Frontal cortex (tissue), 4 donors: ENCODE data around the gene FLT1. TPM values are rescaled to one million over a fixed set of nuclear protein-coding genes. Genes with fewer than 3 reads are reported as not detected.

Experiments
- DNase-seq, 2 donors: peaks; one replicate each; pipeline ENCODE4 v3.0.0; 2012; ENCODE audit warnings: low spot score in 2 of 2
- FAIRE-seq: peaks from 2 replicates; lab custom pipeline; 2012; peaks lifted over from hg19 to GRCh38; lab: Jason Lieb, UNC
- total RNA-seq: library from RNA; depleted of rRNA; stranded (reverse); fragments of >200 nt; gene quantifications from one replicate; pipeline ENCODE4 v1.2.3, GENCODE V29; 2014
- donor health status: control.
- donor health status: control.
- donor health status: control.

FLT1 gene
- total RNA-seq, 1 donor from 2014 or later, result 9.8 TPM

DNA sequence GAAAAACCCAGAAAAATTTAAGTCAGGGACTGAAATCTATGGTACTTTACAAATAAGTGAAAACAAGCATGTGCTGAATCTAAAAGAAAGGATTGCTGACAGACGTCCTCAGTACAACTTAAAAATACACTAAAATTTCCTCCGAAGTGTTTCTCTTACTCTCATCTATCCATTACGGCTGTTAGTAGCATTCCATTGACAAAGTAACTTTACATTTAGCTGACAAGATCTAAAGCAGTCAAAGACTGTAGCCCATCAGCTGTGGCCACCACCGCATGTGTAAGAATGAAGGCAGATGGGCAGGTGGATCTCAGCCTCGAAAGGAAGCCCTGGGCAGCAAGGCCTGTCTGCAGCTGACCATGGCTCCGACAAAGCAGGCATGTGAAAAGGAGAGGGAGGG is 59.0 kb downstream of the FLT1 start:
- no peak for FAIRE-seq
- no peak for DNase-seq

DNA sequence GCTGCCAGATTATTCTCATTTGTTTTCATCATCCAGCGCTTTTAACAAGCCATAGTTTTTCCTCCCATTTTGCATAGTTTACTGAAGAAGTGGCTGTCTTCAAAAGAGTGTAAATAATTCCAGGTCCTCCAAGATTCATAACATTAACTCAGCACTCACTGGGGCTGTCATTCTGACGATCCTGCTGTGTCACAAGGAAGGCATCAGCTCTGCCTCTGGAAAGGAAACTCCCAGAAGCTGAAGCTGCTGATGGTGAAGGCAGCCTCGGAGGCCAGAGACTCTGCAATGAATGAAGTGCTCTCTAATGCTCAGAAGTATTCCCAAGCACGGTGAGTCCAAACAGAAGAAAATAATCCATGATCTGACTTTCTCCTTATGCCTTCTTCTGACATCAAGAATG is 60.0 kb downstream of the FLT1 start:
- DNase-seq (no peak), FAIRE-seq (no peak)

DNA sequence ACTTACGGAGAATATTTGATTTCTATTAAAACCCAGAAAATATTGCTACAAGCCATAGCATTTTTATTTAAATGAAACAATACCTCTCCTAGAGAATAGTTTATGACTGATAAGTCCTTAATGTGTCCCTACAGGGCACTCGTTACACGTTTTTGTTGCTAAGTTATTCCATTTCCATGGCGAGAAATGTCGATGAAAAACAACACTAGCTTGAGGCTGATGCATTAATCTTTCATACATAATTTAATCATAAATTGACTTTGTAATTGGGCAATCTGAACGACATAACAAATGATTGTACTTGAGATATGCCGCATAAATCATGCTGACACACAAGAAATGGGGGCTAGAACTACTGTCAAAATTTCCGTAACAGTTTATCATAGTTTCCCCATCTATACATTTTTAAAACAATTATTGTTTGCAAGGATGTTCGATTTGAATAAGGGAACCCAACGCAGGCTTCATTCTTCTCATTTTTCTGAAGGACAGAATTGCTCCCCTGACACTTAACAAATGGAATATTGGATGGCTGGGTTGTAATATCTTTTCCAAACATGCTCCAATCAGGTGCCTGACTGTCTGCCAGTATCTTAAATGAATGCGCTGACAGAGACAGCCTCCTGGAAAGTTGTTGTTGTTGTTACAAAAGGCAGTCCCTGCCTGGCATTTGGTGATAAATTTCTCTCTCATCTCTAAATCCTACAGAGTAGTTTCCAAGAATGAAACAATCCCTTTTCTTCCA is 61.9 kb downstream of the FLT1 start:
- no peak for FAIRE-seq

DNA sequence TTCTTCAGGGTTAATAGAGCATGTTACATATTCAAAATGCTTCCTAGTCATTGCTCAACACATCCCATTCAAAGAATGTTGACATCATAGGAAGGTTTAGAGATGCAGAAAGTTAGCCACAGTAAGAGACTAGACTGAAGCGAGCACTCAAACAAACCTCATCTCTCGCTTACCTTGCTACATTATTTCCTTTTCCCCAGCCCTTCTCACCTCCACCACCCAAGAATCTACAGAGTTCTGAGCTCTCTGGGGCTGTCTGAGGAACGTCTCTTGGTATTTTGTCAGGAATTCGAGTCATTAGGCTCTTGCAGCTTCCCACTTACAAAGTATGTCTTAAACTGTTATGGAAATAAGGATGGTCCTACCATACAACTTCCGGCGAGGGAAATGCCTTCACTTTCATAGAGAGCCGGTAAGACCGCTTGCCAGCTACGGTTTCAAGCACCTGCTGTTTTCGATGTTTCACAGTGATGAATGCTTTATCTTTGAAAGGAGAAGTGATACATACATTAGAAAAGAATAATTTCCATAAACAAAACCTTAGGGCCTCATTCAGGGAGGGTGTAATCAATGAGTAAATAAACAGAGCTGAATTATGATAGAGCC is 65.1 kb downstream of the FLT1 start:
- no peak for FAIRE-seq
- DNase-seq, result no peak

More for the DNA sequence above, 61.9 kb downstream of the FLT1 start:
- DNase-seq, result no peak

DNA sequence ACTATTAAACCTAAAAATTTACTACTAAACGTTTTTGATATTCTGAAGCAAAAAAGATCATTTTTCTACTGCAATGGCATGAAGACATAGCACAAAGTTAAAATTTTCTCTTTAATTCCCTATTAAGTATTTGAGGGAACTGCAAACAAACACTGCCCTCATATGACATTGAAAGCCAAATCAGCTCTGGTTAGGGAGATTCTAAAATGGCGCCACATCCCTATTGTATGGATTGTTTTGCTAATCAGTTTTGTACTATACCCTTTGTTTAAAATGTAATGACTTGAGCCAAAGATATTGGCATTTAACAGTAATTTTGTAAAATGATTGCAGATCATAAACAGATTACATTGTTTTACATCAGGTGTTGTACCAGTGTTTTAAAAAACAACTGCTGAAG is 65.8 kb downstream of the FLT1 start:
- DNase-seq, result no peak
- no peak for FAIRE-seq

DNA sequence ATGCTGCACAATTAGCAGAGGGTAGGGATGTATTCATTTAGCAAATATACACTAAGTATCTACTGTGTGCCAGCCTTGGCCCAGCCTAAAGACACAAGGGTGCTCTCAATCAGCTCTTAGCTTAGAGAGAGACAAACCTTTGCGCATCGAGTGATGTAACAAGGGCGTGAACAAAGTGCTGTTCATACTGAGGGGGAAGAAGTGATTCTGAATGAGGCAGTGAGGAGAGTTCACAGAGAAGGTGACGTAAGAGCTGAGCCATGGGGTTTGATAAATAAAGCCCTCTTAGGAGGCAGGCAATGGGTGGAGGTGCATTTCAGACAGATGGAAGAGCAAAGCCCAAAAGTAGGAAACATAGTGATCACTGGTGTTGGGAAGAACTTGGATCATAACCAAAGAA is 68.5 kb downstream of the FLT1 start:
- DNase-seq, result no peak
- no peak for FAIRE-seq

DNA sequence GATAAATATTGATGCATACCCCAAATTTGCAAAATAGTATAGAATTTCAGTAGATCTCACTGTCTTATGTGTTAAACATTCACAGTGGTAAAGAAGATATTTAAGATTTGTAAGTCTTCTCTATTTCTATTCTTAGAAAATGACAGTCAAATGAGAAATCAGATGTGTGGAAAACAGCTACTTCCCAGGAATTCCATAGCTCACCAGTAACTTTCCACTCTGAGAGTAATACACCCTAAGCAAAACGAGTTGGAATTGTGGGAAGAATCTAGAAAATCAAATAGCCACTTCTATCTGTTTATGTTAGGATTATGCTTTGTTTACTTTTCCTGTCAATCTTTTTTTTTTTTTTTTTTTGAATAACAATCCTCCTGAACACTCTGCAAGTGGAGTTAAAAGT is 69.1 kb downstream of the FLT1 start:
- DNase-seq, result no peak
- FAIRE-seq, result no peak

DNA sequence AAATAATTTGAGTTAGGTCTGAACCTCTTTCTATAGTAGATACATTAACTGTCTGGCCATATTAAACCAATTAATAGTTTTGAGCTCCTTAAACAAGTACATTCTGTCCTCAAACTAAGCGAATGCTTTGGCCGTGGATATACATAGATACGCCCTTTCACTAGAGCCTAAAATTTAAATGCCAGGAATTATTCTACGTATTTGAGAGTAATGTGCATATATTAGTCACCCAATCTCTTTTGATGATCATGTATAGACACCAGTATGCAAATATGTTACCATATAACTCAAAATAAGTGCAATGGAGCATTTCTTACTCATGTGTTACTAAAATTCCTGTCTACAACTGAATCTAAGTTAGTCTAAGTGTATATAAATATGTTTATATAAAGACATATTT is 70.4 kb downstream of the FLT1 start:
- DNase-seq (no peak), FAIRE-seq (no peak)

DNA sequence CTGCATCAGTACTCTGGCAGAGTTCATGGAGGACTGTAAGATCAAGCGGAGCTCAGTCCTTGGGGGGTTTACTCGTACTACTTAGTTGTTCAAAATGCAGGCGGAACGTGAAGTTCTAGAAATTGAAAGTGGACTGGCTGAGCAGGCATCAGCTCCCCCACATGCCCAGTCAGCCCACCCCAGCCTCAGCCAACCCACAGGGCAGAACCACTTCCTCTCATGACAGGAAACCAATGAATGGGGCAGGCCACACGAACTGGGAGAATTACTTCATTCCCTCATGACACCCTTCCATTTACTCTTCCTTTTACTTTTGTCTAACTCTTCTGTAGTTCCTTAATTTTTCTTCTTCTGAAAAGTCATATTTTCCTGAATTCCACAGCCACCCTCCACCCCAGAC is 71.9 kb downstream of the FLT1 start:
- DNase-seq, result no peak
- FAIRE-seq, result no peak

DNA sequence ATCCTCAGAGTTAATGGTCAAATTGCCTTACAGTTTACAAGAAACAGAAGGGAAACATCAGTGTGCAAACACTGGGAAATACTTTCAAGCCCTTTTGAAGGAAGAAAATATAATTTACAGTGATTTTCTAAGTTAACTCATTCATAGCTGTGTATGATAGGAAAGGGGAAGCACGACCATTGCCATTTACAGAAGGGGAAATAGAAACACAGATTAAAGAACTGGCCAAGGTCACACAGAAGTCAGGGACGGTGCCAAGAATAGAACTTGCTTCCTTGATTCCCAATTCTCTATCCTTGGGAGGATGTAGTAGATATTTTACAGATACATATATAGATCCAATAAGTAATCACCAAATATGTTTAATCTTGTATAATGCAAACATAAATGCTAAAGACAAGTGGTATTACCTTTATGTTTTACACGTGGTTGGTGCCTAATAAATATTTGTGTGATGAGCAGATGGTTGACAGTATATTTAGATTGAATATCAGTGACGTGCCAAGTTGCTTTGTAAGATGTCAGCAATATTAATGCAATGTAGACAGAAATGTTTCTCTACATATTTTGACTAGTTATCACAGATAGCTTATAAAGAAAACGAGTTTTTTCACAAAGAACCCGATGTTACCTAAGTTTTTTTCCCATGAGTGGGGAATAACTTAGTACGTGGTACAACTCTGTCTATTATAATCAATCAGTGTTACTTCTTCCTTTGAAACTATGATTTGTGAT is 73.1 kb downstream of the FLT1 start:
- FAIRE-seq (no peak), DNase-seq (no peak)

DNA sequence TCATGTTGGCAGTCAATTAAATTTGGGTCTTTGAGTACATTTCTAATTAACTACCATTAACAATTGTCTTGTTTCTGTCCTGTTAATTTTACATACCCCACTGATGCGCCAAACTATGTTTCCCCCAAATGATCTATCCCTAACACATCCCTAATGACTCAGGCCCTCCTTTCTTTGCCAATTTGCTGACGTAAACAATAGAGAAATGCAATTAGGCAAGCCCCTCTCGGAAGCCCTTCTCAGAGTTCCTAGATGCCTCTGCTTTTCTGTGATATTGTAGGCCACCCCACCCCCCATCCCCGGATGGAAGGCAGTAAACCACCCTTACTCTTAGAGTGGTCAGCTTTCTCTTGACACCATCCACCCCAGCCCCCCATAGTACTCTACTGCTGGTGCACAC is 74.2 kb downstream of the FLT1 start:
- DNase-seq (no peak), FAIRE-seq (no peak)

DNA sequence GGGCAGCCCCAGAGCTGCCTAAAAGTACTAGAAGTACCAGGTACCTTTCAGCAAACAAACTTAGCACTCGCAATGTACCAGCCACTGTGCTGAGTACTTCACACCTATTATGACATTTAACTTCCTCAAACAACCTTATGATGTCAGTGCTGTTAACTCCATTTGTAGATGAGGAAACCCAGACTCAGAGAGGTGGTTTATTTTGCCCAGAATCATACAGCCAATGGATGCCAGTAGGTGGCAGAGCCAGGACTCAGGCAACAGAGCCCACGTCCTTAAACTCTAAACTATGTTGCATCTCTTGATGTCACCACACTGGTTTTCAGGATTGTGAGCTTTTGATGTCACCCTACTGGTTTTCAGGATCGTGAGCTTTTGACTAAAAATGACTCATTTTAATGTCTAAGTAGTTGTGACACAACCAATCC is 78.9 kb downstream of the FLT1 start:
- DNase-seq, result no peak

DNA sequence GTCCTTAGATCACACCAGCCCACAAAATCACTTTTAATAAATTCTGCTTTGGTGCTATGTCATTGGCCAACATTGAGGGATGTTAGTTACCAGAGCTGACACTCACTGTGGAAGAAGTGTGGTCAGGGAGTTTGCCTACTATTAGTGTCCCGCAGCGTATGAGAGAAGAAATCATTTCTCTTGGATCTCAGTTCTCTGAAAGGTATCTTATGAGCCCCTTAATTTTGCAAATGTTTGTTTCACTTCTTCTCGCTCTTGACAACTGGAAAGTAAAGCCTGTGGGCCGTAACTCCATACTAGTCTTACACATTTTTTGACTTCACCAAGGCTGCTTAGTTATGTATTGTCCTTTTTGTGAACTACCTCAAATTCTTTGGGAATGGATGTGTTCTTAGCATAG is 80.9 kb downstream of the FLT1 start:
- no peak for DNase-seq
- FAIRE-seq, result no peak

More for the DNA sequence above, 78.9 kb downstream of the FLT1 start:
- FAIRE-seq, result no peak

DNA sequence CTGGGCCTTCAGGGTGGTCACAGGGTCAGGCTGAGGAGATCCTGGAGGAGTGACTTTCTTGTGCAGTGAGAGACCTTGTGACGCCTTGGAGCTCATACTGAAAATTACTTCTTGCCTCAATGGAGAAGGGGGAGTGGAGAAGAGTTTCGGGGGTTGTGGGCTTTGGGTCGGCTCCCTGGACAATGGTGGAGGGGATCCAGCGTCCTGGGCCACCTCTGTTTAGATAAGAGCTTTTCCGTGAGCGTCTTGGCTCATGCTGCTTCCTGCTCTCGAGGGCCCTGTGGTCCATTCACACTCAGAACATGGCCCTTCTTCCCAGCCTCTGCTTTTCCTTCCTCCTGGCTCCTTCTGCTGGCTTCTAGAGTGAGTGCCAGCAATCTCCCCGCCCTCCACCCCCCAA is 81.9 kb downstream of the FLT1 start:
- FAIRE-seq, result no peak
- DNase-seq, result no peak

DNA sequence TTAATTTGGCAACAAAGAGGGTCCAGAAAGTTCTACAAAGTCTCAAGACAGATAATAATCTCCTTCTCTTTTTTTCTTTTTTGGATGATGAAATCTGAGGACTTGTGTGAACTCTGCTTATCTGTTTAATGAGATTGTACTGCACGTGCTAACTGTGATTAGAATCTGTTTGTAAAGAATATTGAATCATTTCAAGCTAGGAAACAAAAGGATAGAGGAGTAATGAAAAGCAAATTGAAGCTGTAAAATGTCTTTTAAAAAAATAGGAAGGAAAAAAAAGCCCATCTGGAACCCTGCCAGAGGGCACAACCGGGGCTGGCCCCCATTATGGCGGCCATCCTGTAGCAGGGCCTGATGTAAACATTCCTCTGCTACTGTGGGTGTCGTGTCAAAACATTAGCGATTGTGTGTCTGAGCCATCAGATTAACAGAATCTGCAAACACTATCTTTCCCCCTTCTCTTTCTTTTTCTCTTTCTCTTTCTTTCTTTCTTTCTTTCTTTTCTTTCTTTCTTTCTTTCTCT is 83.0 kb downstream of the FLT1 start:
- DNase-seq, result no peak
- no peak for FAIRE-seq

DNA sequence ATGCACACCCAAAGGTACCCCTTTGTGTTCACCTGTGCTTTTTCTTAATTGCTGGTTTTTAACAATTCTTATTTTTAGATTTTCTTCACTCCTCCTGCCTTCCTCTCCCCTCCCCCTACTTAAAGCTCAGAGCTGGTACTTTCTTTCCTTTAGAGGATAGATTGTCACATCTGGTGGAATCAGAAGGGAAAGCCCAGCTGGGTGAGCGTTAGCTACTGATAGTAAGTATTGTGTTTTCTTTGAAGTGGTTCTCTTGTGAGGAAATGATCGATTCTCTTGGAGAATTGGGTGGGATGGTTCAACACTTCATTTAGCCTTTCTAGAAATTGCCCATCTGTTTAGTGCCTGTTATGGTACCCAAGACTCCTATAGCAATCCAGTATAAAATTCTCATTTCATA is 84.8 kb downstream of the FLT1 start:
- no peak for FAIRE-seq
- DNase-seq, result no peak

DNA sequence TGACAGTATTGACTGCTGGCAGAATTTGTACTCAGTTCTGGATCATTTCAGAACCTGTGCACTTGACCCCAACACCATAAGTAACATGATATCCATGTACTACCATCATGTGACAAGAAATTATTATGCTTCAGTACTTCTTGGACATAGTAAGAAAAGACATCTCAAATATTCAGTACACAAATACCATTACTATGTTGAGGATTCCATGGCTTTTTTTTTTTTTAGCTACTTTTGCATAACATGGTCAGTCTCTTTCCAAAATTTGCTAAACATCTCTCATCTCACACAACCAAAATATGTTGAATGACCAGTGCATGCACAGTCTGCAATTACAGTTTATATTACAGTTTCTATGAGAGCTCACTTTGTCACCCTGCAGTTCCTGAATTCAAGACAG is 85.3 kb downstream of the FLT1 start:
- no peak for FAIRE-seq

DNA sequence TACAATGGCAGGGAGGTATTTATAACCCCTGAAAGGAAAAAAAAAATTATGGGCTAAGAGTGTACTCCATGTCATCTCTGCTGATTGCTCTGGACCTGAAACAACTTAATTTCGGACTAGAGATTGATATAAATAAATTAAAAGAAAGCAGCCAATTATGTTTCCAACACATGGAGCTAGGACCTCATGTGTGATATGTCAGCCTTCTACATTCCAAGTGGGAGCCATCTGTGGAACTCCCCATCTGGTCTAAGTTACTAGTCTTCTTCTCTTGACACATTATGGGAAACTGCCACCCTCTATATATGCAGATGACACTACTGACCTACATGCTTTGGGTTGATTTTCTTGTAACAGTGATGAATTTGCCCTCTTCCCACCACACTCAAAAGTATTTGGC is 86.1 kb downstream of the FLT1 start:
- FAIRE-seq, result no peak
- no peak for DNase-seq

More for the DNA sequence above, 85.3 kb downstream of the FLT1 start:
- no peak for DNase-seq

DNA sequence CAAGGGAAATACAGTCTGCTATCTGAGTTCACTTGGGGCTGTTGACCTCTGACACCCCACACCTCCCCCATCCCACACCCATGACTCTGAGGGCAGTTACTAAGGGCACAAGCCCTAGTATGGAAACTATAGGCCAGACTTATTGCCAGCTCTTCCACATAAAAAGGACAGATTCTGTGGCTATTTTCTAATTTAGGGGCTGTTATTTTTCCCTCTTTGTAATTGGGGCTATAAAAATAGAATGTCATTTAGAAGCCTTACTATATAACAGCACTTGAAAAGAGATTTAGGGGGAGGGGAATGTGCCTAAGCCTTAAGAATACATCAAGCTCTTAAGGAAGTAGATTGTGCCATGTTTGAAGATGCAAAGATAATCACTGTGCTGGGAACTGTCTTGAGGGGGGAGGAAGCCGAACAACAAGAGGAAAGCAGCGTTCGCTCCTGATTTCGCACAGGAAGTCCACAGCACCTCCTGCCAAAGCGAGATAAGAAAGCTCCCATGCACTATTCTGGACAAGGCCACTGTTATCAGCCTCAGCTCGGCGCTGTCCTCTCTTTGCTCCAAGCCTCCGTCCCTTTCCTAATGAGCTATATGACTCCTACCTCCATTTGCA is 86.6 kb downstream of the FLT1 start:
- no peak for FAIRE-seq
- no peak for DNase-seq

DNA sequence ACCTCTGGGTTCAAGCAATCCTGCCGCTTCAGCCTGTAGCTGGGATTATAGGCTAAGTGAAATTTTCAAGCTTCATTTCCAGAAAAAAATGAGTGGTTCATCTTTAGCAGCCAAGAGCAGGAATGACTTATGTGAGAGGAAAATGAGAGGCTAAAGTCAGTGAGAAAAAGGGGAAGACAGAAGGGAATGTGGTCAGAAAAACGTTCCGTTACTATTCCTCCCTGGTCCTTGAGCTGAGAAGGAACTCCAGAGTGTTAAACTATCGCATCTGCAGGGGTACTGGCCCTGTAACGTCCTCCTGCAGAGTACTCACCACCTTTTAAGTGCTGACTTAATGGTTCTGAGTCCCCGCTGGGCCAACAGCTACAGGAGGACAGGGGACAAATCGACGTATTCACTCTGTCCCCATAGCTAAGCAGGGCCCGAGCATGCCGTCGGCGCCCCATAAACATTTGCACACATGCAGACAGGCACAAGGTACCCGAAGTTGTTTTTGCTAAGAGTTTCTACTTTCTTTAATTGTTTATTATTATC is 88.1 kb downstream of the FLT1 start:
- DNase-seq (no peak), FAIRE-seq (no peak)
